NB4 (cell line): Measurements from ENCODE around the gene KMT2B.

Experiments used
- DNase-seq: peaks from one replicate; pipeline ENCODE4 v3.0.0; 2010; ENCODE audit warnings: low read depth
- H3K4me3 ChIP-seq: one replicate; pipeline ENCODE4 v1.5.1; 2011; ENCODE audit warnings: mild to moderate bottlenecking, low read depth, low read length, moderate library complexity
- MYC ChIP-seq: IDR thresholded peaks from 2 replicates; pipeline ENCODE4 v1.6.1; 2011; ENCODE audit warnings: low read depth, low read length
- POLR2A ChIP-seq: IDR thresholded peaks from 2 replicates; pipeline ENCODE4 v1.6.1; 2011; ENCODE audit warnings: mild to moderate bottlenecking; ENCODE audit not compliant: insufficient read length; ENCODE audit errors: extremely low read depth
- TF ChIP-seq, protein P1 (sequence below): IDR thresholded peaks from one replicate; pipeline ENCODE4 v1.5.1; 2012; ENCODE audit warnings: low read depth, low read length
- TF ChIP-seq, protein P2 (sequence below): IDR thresholded peaks from 2 replicates; pipeline ENCODE4 v1.6.1; 2011; ENCODE audit warnings: low read depth, low read length

KMT2B gene

DNA sequence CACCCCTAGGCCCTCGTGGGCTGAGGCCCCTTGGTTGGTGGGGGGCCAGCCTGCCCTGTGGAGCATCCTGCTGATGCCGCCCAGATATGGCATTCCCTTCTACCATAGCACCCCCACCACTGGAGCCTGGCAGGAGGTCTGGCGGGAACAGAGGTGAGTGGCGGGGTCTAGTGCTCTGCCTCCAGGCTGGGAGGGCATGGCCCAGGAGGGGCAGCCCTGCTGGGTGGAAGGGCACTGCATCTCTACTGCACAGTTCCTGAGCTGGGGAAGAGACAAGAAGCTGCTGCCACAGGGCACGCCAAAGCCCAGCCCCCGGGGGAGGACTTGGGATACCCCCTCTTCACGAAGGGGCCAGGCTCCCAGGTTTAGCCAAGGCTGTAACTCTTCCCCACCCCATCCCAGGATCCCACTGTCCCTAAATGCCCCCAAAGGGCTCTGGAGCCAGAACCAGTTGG, 2.4 kb upstream of the KMT2B start:
- H3K4me3 ChIP-seq = no peak overlapping the region
- no peak for TF ChIP-seq POLR2A
- TF ChIP-seq, protein P1, sequence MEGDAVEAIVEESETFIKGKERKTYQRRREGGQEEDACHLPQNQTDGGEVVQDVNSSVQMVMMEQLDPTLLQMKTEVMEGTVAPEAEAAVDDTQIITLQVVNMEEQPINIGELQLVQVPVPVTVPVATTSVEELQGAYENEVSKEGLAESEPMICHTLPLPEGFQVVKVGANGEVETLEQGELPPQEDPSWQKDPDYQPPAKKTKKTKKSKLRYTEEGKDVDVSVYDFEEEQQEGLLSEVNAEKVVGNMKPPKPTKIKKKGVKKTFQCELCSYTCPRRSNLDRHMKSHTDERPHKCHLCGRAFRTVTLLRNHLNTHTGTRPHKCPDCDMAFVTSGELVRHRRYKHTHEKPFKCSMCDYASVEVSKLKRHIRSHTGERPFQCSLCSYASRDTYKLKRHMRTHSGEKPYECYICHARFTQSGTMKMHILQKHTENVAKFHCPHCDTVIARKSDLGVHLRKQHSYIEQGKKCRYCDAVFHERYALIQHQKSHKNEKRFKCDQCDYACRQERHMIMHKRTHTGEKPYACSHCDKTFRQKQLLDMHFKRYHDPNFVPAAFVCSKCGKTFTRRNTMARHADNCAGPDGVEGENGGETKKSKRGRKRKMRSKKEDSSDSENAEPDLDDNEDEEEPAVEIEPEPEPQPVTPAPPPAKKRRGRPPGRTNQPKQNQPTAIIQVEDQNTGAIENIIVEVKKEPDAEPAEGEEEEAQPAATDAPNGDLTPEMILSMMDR = no peak
- no peak for DNase-seq

GRCh38 chr19:35715981-35716800, 1.6 kb upstream of the KMT2B start:
- peak overlapping the region; percentile 54 for H3K4me3 ChIP-seq

DNA sequence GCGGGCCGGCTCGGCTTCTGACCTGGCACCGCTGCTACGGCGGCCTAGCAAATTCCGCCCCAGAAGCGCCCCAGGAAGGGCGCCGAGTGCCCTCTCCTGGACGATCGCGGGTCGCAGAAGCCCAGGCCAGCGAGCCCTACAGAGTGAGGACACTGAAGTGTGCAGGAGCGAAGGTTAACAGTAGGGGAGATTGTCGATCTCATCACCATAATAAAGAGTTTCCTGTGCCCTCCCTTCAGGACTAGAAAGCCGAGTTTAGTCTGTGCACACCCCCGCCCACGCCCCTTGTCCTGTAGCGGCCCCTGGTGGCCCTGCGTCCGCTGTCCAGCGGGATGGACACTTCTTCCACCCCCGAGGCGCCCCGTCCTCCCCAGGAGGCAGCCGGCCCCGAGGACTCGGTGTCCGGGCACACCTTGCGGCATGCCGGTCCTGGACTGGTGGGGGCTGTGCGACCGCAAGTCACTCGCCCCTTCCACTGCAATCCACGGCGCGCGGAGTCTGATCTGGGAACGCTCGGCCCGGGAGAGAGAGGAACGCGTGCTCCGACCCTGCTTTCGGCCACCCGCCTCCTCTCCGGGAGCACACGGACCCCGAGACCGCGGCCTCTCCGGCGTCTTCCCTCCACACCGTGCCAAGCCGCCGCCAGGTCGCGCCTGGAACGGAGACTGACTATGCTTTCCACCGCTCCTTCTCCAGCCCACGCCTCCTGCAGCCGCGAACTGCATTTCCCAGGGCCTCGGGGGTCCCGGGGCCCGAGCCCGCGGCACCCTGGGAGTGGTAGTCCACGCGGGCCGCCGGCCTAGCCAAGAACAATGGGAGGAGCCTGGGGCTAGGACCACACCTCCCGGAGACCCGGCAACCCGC, 770 bp upstream of the KMT2B start:
- TF ChIP-seq POLR2A (peak; percentile 2), MYC (peak; percentile 41; the same call in 1 of the 2 replicates)
- TF ChIP-seq, protein P2, sequence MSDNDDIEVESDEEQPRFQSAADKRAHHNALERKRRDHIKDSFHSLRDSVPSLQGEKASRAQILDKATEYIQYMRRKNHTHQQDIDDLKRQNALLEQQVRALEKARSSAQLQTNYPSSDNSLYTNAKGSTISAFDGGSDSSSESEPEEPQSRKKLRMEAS = peak; percentile 17; the same call in 1 of the 2 replicates
- TF ChIP-seq, protein P1 = peak; percentile 48
- peak overlapping the region; percentile 54 for H3K4me3 ChIP-seq
- DNase-seq = peak; percentile 85

More at GRCh38 chr19:35715981-35716800, 1.6 kb upstream of the KMT2B start:
- TF ChIP-seq, protein P2 = peak; percentile 80
- no peak; the same call in 1 of the 2 replicates for TF ChIP-seq MYC
- TF ChIP-seq POLR2A = peak; percentile 11
- peak; percentile 7 for DNase-seq

DNA sequence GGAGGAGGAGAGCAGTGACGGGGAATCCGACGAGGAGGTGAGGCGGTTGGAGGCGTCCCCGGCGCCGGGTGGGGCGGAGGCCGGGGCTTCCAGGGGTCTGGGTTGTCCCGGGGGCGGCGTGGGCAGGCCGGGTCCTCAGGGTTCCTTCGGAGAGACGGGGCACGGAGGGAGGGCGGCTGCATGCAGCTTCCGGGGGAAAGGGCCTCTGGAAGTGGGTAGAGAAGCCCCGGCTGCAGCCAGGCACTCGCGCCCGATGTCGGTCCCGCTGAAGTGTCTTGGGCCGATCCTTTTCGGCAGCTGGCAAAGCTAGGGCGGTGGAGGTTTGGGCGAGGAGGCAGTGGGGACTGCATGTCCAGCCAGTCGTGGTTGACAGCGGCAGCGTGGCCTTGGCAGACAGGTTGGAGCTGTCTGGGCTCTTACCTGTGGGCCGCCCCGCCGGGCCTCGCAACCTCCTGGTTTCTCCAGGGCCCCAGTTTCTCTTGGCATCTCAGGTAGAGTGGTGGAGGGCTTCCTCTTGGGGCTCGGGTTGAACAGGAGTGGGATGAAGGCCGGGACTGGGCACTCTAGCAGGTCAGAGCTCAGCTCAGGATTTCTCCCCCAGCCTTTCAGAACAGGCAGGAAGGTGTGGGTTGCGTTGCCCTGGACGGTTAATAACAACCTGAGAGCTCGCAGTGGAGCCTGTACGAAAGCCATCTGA, 690 bp downstream of the KMT2B start:
- peak overlapping the region; percentile 76 for H3K4me3 ChIP-seq
- TF ChIP-seq, protein P1 = no peak
- TF ChIP-seq, protein P2 = no peak
- TF ChIP-seq POLR2A = peak; percentile 3
- DNase-seq = peak; percentile 42

DNA sequence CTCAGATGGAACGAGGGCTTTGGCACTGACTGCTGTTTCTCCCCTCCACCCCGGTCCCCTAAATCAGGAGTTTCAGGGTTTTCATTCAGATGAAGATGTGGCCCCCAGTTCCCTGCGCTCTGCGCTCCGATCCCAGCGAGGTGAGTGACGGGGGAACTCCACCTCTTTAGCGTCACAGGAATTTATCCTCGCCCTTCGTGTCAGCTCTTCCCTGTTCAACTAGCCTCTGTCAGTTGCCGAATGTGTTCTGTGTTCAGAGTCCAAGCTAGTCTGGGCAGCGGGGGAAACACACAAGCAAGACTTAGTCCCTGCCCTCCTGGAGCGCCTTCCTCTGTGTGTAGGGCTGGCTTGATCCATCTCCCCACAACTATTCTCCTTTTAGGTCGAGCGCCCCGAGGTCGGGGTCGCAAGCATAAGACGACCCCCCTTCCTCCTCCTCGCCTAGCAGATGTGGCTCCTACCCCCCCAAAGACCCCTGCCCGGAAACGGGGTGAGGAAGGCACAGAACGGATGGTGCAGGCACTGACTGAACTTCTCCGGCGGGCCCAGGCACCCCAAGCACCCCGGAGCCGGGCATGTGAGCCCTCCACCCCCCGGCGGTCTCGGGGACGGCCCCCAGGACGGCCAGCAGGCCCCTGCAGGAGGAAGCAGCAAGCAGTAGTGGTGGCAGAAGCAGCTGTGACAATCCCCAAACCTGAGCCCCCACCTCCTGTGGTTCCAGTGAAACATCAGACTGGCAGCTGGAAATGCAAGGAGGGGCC, 1.8 kb downstream of the KMT2B start:
- no peak for DNase-seq
- peak overlapping the region; percentile 76 for H3K4me3 ChIP-seq

More for the DNA sequence above, 1.8 kb downstream of the KMT2B start:
- TF ChIP-seq, protein P1 = no peak
- TF ChIP-seq POLR2A = no peak
- no peak for TF ChIP-seq MYC
- TF ChIP-seq, protein P2 = no peak
